ENCODE results near the gene SFXN5.
"Not testable (repeated sequence)": the region's sequence is repeated elsewhere in the genome, so short reads cannot be mapped to it uniquely, and the experiment has no call there.

SFXN5 gene

DNA sequence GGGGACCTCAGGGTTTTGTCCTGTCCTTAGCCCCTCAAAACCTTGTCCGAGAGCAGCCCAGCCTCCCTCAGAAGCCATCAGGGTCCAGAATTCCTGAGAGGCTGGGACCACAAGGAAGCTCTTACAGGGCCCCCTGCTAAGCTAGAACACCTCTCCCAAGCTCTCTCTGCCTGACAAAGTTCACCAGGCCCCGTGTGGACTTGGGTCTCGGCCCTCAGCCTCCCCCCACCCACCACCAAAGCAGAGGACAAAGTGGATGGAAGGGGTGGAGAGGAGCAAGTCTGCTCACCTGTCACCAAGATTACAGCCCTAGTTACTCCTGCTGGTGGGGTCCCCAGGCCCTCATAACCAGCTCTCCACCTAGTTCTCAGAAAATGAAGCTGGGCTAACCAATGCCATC is 24.4 kb upstream of the SFXN5 start:
- TF ChIP-seq, protein P1, sequence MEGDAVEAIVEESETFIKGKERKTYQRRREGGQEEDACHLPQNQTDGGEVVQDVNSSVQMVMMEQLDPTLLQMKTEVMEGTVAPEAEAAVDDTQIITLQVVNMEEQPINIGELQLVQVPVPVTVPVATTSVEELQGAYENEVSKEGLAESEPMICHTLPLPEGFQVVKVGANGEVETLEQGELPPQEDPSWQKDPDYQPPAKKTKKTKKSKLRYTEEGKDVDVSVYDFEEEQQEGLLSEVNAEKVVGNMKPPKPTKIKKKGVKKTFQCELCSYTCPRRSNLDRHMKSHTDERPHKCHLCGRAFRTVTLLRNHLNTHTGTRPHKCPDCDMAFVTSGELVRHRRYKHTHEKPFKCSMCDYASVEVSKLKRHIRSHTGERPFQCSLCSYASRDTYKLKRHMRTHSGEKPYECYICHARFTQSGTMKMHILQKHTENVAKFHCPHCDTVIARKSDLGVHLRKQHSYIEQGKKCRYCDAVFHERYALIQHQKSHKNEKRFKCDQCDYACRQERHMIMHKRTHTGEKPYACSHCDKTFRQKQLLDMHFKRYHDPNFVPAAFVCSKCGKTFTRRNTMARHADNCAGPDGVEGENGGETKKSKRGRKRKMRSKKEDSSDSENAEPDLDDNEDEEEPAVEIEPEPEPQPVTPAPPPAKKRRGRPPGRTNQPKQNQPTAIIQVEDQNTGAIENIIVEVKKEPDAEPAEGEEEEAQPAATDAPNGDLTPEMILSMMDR (IDR thresholded peaks at IDR 0.05; ENCODE audit: low read length, missing control alignments), result no peak
- no peak for DNase-seq (ENCODE audit: low read depth)
- no peak overlapping the region for H3K4me3 ChIP-seq (replicated peaks; ENCODE audit: low read depth, low read length)

DNA sequence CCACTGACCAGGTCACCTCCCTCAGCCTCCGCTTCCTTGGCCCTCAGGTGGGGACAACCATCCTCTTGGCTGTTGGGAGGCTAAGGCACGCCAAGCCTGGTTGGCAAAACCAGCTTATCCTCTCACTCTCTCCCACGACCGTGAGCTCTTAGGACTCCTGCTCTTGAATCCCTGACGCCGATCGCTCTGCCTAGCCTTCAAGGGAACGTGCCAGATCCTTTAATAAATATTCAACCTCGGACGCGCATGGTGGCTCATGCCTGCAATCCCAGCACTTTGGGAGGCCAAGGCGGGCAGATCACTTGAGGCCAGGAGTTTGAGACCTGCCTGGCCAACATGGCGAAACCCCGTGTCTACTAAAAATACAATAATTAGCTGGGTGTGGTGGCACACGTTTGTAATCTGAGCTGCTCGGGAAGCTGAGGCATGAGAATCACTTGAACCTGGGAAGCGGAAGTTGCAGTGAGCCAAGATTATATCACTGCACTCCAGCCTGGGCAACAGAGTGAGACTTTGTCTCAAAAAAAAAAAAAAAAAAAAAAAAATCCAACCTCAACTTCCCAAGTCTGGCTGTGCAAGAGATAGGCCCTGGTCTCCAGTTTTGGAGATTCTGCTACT is 22.2 kb upstream of the SFXN5 start:
- H3K4me3 ChIP-seq (replicated peaks; ENCODE audit: low read depth, low read length); DNase-seq (ENCODE audit: low read depth): not testable (repeated sequence)

DNA sequence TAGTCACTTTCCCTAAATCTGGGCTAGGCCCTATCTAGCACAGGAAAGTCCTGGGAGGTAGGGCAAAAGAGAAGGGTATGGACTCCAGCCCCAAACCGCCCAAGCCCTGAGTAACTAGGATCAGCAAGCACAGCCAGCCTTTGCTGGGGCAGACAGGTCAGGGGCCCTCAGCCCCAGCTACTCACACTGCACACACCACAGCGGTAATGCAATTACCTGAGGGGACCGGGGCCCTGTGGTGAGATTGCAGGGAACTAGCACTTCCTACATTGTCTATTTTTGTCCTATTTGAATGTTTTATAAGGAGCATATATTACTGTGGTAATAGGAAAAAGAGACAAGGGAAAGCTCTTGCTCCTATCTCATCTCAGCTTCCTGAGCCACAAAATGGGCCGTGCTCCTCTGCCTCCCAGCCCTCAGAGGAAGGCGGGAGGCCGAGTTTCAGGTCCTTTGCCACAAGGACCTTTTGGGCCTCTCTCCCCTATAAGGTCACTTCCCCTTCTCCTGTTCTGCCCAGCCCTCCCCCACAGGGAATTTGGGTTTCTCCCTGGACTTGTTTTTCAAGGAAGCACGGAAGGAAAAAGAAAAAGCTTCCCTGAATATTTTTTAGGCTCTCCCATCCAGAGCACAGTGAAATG is 20.8 kb upstream of the SFXN5 start:
- TF ChIP-seq, protein P1 (IDR thresholded peaks at IDR 0.05; ENCODE audit: low read length, missing control alignments), result no peak
- no peak overlapping the region for H3K4me3 ChIP-seq (replicated peaks; ENCODE audit: low read depth, low read length)
- no peak for DNase-seq (ENCODE audit: low read depth)

DNA sequence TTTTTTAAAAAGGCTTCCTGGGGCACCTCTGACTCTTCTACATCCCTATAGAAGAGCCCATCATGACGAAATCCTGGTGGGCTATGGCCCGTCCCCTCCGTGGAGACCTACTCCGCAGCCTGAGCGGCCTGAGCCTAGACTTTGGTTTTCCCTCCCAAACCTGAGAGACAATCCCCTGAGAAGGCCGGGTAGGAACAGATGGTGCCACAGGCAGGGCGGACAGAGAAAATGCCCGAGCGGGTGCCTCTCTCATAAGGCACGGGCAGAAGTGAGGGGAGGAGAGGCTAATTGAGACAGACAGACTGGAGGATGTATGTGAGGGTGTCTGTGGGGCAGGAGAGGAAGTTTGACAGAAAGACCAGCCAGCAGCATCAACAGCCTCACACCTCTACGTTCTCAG is 20.2 kb upstream of the SFXN5 start:
- TF ChIP-seq, protein P1 (IDR thresholded peaks at IDR 0.05; ENCODE audit: low read length, missing control alignments), result no peak
- no peak overlapping the region for H3K4me3 ChIP-seq (replicated peaks; ENCODE audit: low read depth, low read length)
- DNase-seq (ENCODE audit: low read depth), result no peak

DNA sequence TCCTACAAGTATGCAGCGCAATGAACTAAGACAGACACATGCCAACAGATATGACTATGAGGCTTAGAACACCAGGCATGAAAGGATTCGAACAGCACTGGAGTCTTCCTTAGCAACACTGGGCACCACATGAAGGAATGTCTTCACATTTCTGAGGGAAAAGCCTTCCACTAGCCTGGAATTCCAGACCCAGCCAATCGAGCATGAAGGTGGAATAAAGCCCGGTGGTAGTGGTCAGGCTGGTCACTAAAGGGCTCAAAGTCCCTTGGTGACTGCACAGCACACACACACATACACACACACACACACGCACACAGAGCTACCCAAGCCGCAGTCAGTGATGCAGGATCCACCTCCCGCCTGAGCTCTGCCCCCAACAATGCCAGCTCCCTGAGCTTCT is 19.7 kb upstream of the SFXN5 start:
- H3K4me3 ChIP-seq (replicated peaks; ENCODE audit: low read depth, low read length), result no peak overlapping the region
- DNase-seq (ENCODE audit: low read depth), result no peak
- TF ChIP-seq, protein P1 (IDR thresholded peaks at IDR 0.05; ENCODE audit: low read length, missing control alignments), result no peak

DNA sequence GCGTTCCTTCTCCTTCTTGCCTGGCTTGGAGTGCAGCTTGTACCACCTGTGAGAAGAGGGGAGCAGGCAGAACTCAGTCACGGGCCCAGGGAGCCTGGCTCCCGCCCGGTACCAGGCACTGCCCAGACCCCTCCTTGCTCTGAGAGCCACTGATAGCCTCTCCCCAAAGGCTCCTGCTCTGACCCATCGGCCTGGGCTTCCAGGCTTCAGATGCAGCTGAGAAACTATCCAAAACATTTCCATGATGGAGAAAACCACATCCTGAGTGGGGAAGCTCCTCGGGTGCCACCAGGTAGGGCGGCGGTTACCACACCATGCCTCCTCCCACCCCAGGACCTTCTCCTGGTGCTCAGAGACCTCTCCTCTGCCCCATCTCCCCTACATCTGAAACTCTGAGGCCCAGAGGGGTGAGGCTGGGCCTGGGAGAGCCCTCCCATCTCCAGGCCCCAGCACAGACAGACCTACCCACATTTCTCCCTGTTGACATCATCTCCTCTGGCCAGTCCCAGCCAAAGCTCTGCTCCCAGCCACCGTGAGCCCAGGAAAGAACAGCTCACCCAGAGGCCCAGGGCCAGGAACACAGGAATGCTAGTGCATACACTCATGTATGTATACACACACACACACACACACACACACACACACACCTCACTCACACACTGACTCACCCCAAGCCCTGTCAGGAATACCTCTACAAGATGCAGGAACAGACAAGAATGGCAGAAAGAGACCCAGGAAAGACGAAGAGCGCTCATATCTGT is 17.9 kb upstream of the SFXN5 start:
- TF ChIP-seq, protein P1 (IDR thresholded peaks at IDR 0.05; ENCODE audit: low read length, missing control alignments), result no peak
- no peak overlapping the region for H3K4me3 ChIP-seq (replicated peaks; ENCODE audit: low read depth, low read length)
- DNase-seq (ENCODE audit: low read depth), result peak; percentile 98

DNA sequence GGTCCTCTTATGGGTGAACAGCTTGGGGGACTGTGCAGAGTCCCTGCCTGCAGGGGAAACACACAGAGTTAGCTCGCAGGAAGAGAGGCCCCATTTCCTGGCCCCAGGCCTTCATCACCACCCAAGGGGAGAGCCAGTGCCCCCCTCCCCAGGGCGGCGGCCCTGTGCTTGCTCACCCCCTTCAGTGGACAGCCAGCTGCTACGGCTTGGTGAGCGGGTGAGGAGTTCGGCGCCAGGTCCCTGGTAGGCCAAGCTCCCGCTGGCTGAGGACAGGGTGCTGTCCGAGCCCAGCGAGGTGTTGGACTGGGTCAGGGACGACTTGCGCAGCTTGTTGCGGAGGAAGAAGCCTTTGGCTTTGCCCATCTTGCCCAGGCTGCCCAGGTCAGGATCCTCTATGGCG is 17.2 kb upstream of the SFXN5 start:
- TF ChIP-seq, protein P1 (IDR thresholded peaks at IDR 0.05; ENCODE audit: low read length, missing control alignments), result no peak
- no peak overlapping the region for H3K4me3 ChIP-seq (replicated peaks; ENCODE audit: low read depth, low read length)
- no peak for DNase-seq (ENCODE audit: low read depth)
